Fibroblast of the aortic adventitia (primary cell): ENCODE data around the gene ABCC3. TPM values are rescaled to one million over a fixed set of nuclear protein-coding genes. Genes with fewer than 3 reads are reported as not detected.

Experiments
- DNase-seq: peaks from one replicate; pipeline ENCODE4 v3.0.0-alpha.2; 2010; ENCODE audit warnings: low read depth
- H3K4me3 ChIP-seq: 2 replicates; pipeline ENCODE4 v1.5.1; 2011; ENCODE audit warnings: low read depth, mild to moderate bottlenecking, control low read depth, low read length, moderate library complexity
- total RNA-seq: library from RNA; depleted of rRNA; stranded (reverse); fragments of >200 nt; gene quantifications from 2 replicates; pipeline ENCODE4 v1.2.3, GENCODE V29; 2012; ENCODE audit warnings: low replicate concordance
- TF ChIP-seq, protein P1 (sequence below): IDR thresholded peaks from 2 replicates; pipeline ENCODE4 v1.5.1; 2011; ENCODE audit warnings: mild to moderate bottlenecking, low read length, control low read depth, inconsistent platforms; ENCODE audit not compliant: insufficient read depth

The ABCC3 gene
- total RNA-seq, 1 donor: 12.5 TPM

DNA sequence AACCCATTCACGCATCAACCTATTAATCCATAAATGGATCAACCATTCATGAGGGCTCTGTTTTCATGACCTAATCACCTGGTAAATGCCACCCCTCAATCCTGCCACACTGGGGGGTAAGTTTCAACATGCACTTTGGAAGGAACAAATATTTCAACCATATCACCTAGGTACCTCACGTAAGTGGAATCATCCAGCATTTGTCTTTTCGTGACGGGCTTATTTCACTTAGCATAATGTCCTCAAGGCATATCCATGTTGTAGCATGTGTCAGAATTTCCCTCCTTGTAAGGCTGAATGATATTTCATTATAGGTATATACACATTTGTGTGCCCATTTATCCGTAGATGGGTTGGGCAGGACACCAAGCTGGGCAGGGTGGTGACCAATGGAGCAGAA, 37.4 kb downstream of the ABCC3 start:
- DNase-seq: no peak
- TF ChIP-seq, protein P1, sequence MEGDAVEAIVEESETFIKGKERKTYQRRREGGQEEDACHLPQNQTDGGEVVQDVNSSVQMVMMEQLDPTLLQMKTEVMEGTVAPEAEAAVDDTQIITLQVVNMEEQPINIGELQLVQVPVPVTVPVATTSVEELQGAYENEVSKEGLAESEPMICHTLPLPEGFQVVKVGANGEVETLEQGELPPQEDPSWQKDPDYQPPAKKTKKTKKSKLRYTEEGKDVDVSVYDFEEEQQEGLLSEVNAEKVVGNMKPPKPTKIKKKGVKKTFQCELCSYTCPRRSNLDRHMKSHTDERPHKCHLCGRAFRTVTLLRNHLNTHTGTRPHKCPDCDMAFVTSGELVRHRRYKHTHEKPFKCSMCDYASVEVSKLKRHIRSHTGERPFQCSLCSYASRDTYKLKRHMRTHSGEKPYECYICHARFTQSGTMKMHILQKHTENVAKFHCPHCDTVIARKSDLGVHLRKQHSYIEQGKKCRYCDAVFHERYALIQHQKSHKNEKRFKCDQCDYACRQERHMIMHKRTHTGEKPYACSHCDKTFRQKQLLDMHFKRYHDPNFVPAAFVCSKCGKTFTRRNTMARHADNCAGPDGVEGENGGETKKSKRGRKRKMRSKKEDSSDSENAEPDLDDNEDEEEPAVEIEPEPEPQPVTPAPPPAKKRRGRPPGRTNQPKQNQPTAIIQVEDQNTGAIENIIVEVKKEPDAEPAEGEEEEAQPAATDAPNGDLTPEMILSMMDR: no peak
- no peak overlapping the region for H3K4me3 ChIP-seq

DNA sequence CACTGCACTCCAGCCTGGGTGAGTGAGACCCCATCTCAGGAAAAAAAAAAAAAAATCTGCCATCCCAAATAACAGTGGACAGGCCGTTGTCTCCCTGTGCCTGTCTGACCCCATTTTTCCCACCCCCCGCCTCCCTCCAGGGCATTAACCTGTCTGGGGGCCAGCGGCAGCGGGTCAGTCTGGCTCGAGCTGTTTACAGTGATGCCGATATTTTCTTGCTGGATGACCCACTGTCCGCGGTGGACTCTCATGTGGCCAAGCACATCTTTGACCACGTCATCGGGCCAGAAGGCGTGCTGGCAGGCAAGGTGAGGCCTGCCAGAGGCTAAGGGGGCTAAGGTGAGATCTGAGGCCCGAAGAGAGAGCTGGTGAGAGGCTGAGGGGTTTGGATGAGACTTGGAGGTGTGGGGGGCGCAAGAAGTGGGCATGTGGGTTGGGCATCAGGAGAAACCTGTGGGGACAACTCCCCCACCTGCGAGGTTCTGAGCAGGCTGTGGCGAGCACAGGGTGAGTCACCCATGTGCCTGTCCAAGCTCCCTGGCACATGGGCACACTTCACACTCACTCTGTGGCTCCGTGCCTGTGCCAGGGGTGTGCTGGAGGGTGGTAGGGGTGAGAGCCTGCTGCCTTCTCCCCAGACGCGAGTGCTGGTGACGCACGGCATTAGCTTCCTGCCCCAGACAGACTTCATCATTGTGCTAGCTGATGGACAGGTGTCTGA, 38.3 kb downstream of the ABCC3 start:
- DNase-seq: no peak
- no peak overlapping the region for H3K4me3 ChIP-seq
- TF ChIP-seq, protein P1: no peak

DNA sequence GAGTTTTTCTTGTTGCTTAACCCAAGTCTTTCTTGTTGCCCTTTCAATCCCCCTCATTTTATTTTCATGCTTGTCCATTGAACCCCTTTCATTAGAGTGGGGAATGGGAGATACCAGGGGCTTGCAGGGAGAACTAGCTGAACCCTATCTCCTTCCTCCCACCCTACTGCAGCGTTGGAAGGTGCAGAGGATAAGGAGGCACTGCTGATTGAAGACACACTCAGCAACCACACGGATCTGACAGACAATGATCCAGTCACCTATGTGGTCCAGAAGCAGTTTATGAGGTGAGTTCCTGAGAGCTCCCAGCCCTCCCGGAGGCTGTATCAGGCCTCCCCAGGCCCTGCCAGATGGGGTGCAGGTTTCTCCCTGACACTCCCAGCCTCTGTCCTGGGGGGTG, 40.5 kb downstream of the ABCC3 start:
- TF ChIP-seq, protein P1: no peak
- DNase-seq: no peak
- no peak overlapping the region for H3K4me3 ChIP-seq

GRCh38 chr17:50675627-50676026, 40.9 kb downstream of the ABCC3 start:
- TF ChIP-seq, protein P1: no peak
- no peak overlapping the region for H3K4me3 ChIP-seq
- no peak for DNase-seq

DNA sequence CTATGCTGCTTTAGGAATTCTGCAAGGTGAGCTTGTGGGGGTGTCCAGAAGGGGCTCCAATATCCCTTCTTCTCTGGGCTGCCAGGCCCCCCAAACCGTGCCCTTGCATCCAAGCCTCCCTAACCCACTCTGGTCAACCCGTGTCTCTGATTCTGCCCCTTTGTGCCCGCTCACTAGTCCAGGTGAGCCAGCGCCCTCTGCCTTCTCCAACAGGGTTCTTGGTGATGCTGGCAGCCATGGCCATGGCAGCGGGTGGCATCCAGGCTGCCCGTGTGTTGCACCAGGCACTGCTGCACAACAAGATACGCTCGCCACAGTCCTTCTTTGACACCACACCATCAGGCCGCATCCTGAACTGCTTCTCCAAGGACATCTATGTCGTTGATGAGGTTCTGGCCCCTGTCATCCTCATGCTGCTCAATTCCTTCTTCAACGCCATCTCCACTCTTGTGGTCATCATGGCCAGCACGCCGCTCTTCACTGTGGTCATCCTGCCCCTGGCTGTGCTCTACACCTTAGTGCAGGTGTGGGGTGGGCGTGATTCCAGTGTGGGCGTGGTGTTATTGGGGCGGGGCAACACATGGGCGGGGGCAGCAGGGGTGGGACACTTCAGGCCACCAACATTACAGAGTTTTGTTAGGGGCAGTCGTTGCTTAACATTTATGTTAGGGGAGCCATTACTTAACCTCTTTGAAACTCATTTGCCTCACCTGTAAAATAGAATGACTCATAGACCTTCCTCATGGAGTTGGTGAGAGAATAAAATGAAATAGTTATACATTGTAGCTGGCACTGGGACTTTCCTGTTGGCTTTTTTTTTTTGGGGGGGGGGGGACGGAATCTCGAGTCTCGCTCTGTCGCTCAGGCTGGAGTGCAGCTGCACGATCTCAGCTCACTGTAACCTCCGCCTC, 41.6 kb downstream of the ABCC3 start:
- TF ChIP-seq, protein P1: no peak
- no peak overlapping the region for H3K4me3 ChIP-seq
- DNase-seq: no peak

- no peak overlapping the region for H3K4me3 ChIP-seq
- TF ChIP-seq, protein P1: no peak
- no peak for DNase-seq
These were observed 43.2 kb downstream of the ABCC3 start for GRCh38 chr17:50677851-50678375.
